OCI-M1 (cell line): Measurements from ENCODE around the gene PKD1L1.

Experiments
- DNase-seq: peaks from one replicate; lab custom pipeline; 2025; lab: John Stamatoyannopoulos, UW

Gene PKD1L1

GRCh38 chr7:47734949-47735291 is 213.3 kb downstream of the PKD1L1 start:
- DNase-seq: no peak

GRCh38 chr7:47734287-47734948 is 213.8 kb downstream of the PKD1L1 start:
- DNase-seq: no peak

GRCh38 chr7:47730142-47730541 is 218.1 kb downstream of the PKD1L1 start:
- no peak for DNase-seq

- no peak for DNase-seq
Observed at GRCh38 chr7:47726047-47726726, 222.1 kb downstream of the PKD1L1 start.

- DNase-seq: no peak
Observed at GRCh38 chr7:47725031-47725780, 223.1 kb downstream of the PKD1L1 start.
